Karpas-422 (cell line): ENCODE measurements around the gene TMSB10. TPM values are rescaled to one million over a fixed set of nuclear protein-coding genes. Genes with fewer than 3 reads are reported as not detected.

Source experiments
- DNase-seq: peaks from one replicate; pipeline ENCODE4 v3.0.0-alpha.2; 2015
- H2AFZ ChIP-seq: fragments of 200-600 bp; sonication (generic); 2 replicates; pipeline ENCODE4 v1.6.1; 2014; ENCODE audit warnings: antibody characterized with exemption, low read length, mixed read lengths
- H3K27ac ChIP-seq: fragments of 200-600 bp; sonication (generic); 2 replicates; pipeline ENCODE4 v1.5.1; 2014; ENCODE audit warnings: mild to moderate bottlenecking, low read length, moderate library complexity
- H3K27me3 ChIP-seq: fragments of 200-600 bp; sonication (generic); 2 replicates; pipeline ENCODE4 v1.6.1; 2014; ENCODE audit warnings: low read length, mixed read lengths
- H3K36me3 ChIP-seq: fragments of 200-600 bp; sonication (generic); 2 replicates; pipeline ENCODE4 v1.6.1; 2014; ENCODE audit warnings: low read length, mixed read lengths; ENCODE audit not compliant: insufficient read depth
- H3K4me1 ChIP-seq: fragments of 200-600 bp; sonication (generic); 2 replicates; pipeline ENCODE4 v1.6.1; 2014; ENCODE audit warnings: mild to moderate bottlenecking, low read length, mixed read lengths
- H3K4me2 ChIP-seq: fragments of 200-600 bp; sonication (generic); 2 replicates; pipeline ENCODE4 v1.6.1; 2014; ENCODE audit warnings: low read length, low read depth, mild to moderate bottlenecking; ENCODE audit not compliant: poor library complexity, severe bottlenecking
- H3K4me3 ChIP-seq: fragments of 200-600 bp; sonication (generic); 2 replicates; pipeline ENCODE4 v1.5.1; 2014; ENCODE audit warnings: mild to moderate bottlenecking, antibody characterized with exemption, low read length, mixed read lengths
- H3K79me2 ChIP-seq: fragments of 200-600 bp; sonication (generic); 2 replicates; pipeline ENCODE4 v1.6.1; 2014; ENCODE audit warnings: mild to moderate bottlenecking, low read length, mixed read lengths
- H3K9ac ChIP-seq: fragments of 200-600 bp; sonication (generic); 2 replicates; pipeline ENCODE4 v1.6.0; 2014; ENCODE audit warnings: low read length
- H3K9me2 ChIP-seq: fragments of 200-600 bp; sonication (generic), shearing (Covaris generic); replicated peaks from 2 replicates; pipeline ENCODE4 v1.6.0; 2014; ENCODE audit warnings: mild to moderate bottlenecking, low read length, moderate library complexity; ENCODE audit not compliant: insufficient read depth
- H3K9me3 ChIP-seq: fragments of 300-700, 200-600 bp; sonication (generic); 2 replicates; pipeline ENCODE4 v1.6.1; 2014; ENCODE audit warnings: low read length, mixed read lengths
- H4K20me1 ChIP-seq: fragments of 200-600 bp; sonication (generic); 2 replicates; pipeline ENCODE4 v1.6.1; 2014; ENCODE audit warnings: mild to moderate bottlenecking, antibody characterized with exemption, low read length, low read depth; ENCODE audit not compliant: insufficient read depth
- total RNA-seq: library from RNA; depleted of rRNA; stranded (reverse); fragments of >200 nt; shearing (Covaris generic); gene quantifications from 2 replicates; pipeline ENCODE4 v1.2.3, GENCODE V29; 2014; ENCODE audit warnings: low replicate concordance; rRNA removed

The TMSB10 gene
- total RNA-seq, result 1,287 and 3,084 TPM in 2 replicates

DNA sequence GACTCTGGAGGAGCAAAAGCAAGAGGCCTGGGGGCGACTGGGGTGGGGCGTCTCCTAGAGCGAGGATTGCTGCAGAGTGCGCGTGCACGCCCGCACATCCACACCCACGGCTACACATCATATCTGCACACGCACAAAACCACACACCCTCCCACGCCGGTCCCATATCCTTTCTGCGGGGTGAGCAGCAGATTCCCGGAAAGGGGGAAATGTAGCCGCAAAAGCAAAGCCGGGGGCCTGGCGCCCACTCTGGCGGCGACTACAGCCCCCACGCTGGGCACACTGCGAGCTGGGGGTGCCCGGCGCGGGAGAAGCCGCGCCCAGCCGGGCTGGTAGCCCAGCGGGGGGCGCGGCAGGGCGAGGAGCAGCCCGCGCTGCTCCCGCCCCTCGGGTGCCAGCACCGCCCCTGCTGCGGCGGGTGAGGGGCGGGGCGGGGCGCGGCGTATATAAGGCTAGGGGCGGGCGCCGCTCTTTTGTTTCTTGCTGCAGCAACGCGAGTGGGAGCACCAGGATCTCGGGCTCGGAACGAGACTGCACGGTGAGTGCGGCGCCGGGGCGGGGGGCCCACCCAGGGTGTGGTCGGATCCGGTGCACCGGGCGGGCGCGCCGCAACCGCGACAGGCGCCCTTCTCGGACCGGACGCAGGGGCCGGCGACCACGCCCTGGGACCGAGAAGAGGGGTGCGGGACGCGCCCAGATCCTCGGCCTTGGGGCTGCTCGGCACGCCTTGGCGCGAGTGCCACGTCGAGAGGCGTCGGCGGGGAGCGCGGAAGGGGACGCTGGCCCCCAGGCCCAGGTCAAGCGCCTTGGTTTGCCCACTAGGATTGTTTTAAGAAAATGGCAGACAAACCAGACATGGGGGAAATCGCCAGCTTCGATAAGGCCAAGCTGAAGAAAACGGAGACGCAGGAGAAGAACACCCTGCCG lies at the start of gene TMSB10:
TSS of gene TMSB10 (plus strand) at position 476 of the 927 bp plus-strand sequence.
- no peaks in the 10 kb centered on the region for H3K9me2 ChIP-seq
- H2AFZ ChIP-seq, result peak within 1 kb of the TSS; percentile 97
- DNase-seq, result peak; percentile 95
- H3K27ac ChIP-seq, result no peak within 1 kb of the TSS
- H3K27me3 ChIP-seq, result no peaks in the 10 kb centered on the region
- H4K20me1 ChIP-seq, result no peaks in the 10 kb centered on the region
- H3K36me3 ChIP-seq, result no peaks in the 10 kb centered on the region
- peak within 1 kb of the TSS; percentile 94 for H3K4me2 ChIP-seq
- no peaks in the 10 kb centered on the region for H3K9me3 ChIP-seq
- H3K79me2 ChIP-seq, result peaks cover 8% of the 10 kb centered on the region; the same call in 1 of the 2 replicates
- H3K4me1 ChIP-seq, result peaks cover 21% of the 10 kb centered on the region
- H3K9ac ChIP-seq, result peak within 1 kb of the TSS; percentile 82
- H3K4me3 ChIP-seq, result peak within 1 kb of the TSS; percentile 87

DNA sequence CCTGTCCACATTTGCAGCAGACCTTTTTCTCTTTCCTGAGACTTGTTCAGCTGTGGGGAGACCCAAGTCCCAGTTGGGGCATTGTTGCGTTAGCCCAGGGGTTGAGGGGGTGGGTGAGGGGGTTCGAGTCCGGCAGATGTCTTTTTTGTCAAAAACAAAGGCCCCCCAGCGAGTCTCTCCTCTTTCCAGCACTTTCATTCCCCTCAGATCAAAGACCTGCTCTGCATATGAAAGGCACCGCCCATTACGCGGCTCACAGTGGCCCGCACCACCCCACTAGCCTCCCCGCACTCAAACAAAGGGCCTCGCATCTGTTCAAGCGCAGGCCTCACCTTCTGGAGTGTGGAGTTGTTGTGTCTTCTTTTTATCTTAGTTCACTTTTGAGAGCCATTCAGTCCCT lies 49.7 kb upstream of the TMSB10 start:
- Histone ChIP-seq H3K9ac (no peak overlapping the region), H4K20me1 (no peaks in the 10 kb centered on the region), H3K27me3 (no peaks in the 10 kb centered on the region), H3K27ac (no peak overlapping the region), H2AFZ (no peak overlapping the region), H3K79me2 (no peaks in the 10 kb centered on the region), H3K9me3 (peaks cover 4% of the 10 kb centered on the region; the same call in 1 of the 2 replicates), H3K4me3 (no peak overlapping the region), H3K4me1 (peaks cover 9% of the 10 kb centered on the region), H3K4me2 (no peak overlapping the region), H3K36me3 (no peaks in the 10 kb centered on the region), H3K9me2 (no peaks in the 10 kb centered on the region)
- no peak for DNase-seq

DNA sequence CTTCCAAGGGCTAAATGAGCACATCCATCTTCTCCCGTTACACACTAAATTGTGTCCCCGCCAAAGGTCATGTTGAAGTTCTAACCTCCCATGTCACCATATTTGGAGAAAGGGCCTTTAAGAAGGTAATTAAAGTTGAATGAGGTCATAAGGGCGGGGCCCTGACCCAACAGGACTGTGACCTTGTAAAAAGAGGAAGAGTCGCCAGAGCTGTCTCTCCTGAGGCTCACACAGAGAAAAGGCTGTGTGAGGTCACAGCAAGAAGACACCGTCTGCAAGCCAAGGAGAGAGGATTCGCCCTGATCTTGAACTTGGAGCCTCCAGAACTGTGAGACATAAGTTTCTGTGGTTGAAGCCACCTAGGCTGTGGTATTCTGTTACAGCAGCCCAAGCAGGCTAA lies 48.7 kb upstream of the TMSB10 start:
- H3K9me3 ChIP-seq, result peaks cover 4% of the 10 kb centered on the region; the same call in 1 of the 2 replicates
- no peak overlapping the region for H2AFZ ChIP-seq
- no peak overlapping the region for H3K27ac ChIP-seq
- no peaks in the 10 kb centered on the region for H3K36me3 ChIP-seq
- H3K4me3 ChIP-seq, result no peak overlapping the region
- H4K20me1 ChIP-seq, result no peaks in the 10 kb centered on the region
- peak; percentile 82 for DNase-seq
- H3K27me3 ChIP-seq, result no peaks in the 10 kb centered on the region
- no peaks in the 10 kb centered on the region for H3K9me2 ChIP-seq
- H3K4me1 ChIP-seq, result peaks cover 9% of the 10 kb centered on the region
- H3K4me2 ChIP-seq, result no peak overlapping the region
- no peak overlapping the region for H3K9ac ChIP-seq
- no peaks in the 10 kb centered on the region for H3K79me2 ChIP-seq

DNA sequence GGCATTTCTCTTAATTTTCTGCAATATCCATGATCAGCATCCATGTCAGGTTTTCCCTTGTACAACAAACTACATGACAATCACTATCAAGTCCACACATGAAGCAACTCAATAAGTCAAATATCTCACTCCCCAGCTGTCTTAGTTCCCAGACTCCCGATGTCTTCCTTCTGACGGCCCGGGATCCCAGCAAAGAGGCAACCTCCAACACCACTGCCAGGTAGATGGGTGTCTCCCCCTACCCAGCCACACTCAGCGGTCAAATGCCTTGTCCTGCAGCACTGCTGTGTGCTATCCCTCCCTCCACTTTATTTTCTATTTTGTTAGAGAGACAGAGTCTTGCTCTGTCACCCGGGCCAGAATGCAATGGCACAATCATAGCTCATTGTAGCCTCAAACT lies 47.9 kb upstream of the TMSB10 start:
- no peak for DNase-seq
- no peaks in the 10 kb centered on the region for H3K27me3 ChIP-seq
- H3K9ac ChIP-seq, result no peak overlapping the region
- no peak overlapping the region for H3K27ac ChIP-seq
- no peak overlapping the region for H3K4me3 ChIP-seq
- peaks cover 9% of the 10 kb centered on the region for H3K4me1 ChIP-seq
- H2AFZ ChIP-seq, result no peak overlapping the region
- peaks cover 4% of the 10 kb centered on the region; the same call in 1 of the 2 replicates for H3K9me3 ChIP-seq
- no peaks in the 10 kb centered on the region for H3K79me2 ChIP-seq
- H3K4me2 ChIP-seq, result no peak overlapping the region
- H4K20me1 ChIP-seq, result no peaks in the 10 kb centered on the region
- H3K36me3 ChIP-seq, result no peaks in the 10 kb centered on the region
- no peaks in the 10 kb centered on the region for H3K9me2 ChIP-seq

DNA sequence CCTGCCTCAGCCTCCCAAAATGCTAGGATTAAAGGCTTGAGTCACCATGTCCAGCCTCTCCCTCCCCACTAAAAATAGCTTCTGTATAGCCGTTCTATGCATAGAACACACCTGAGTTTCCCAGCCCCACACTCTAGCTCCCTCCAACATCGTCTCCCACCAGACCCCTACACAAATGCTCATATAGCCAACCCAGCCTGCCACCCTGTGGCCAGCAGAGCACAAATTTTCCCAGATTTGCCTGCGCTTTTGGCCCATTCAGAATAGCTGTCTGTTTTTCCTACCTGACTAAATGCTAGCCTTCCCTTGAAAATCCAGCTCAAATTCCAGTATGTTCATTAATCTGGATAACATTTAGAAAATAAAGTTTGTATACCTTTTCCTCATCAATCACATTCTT lies 47.3 kb upstream of the TMSB10 start:
- Histone ChIP-seq H3K4me1 (peaks cover 9% of the 10 kb centered on the region), H3K36me3 (no peaks in the 10 kb centered on the region), H2AFZ (no peak overlapping the region), H3K9ac (no peak overlapping the region), H3K4me2 (no peak overlapping the region), H3K9me3 (no peaks in the 10 kb centered on the region), H3K27me3 (no peaks in the 10 kb centered on the region), H3K4me3 (no peak overlapping the region), H3K9me2 (no peaks in the 10 kb centered on the region), H3K79me2 (no peaks in the 10 kb centered on the region), H4K20me1 (no peaks in the 10 kb centered on the region), H3K27ac (no peak overlapping the region)
- DNase-seq, result peak; percentile 69

DNA sequence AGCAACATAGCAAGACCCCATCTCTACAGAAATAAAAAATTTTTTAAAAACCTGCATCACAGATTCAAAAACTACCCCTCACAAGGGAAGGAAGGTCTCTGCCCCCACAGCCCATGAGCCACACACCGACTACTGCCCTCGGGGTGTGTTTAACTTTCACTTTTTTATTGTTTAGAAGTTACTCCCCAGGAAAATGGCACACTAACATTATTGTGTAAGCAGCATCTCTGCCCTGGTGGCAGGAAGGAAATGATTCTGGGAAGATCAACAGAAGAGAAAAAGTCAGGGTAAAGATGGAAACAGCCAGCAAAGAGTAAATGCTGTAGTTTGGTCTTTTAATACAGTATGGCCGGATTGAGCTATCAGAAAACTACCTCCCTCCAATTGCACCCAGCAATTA lies 46.5 kb upstream of the TMSB10 start:
- Histone ChIP-seq H4K20me1 (no peaks in the 10 kb centered on the region), H3K9me3 (no peaks in the 10 kb centered on the region), H3K4me1 (peaks cover 9% of the 10 kb centered on the region), H3K9me2 (no peaks in the 10 kb centered on the region), H3K4me3 (no peak overlapping the region), H3K79me2 (no peaks in the 10 kb centered on the region), H3K4me2 (no peak overlapping the region), H2AFZ (no peak overlapping the region), H3K27me3 (no peaks in the 10 kb centered on the region), H3K9ac (no peak overlapping the region), H3K27ac (no peak overlapping the region), H3K36me3 (no peaks in the 10 kb centered on the region)
- DNase-seq, result no peak

DNA sequence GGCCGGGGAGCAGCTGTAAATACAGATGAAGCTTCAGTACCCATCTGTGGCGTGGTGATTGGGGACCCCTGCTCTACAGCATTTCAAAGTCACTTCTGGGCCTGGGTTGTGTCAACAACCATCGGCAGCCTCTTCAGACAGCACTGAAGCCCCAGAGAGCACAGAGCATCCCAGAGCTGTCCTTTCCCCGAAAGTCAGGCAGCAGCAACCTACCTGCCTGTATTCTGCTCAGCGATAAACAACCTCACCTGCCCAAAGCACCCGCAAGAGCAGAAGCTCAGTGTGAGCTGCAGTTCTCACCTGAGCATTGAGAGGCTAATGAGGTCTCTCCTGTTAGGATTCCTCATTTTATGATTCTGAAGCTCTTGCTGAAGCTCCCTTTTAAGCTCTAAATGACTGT lies 43.9 kb upstream of the TMSB10 start:
- Histone ChIP-seq H3K27ac (no peak overlapping the region), H3K79me2 (no peaks in the 10 kb centered on the region), H3K4me1 (peaks cover 8% of the 10 kb centered on the region), H3K27me3 (no peaks in the 10 kb centered on the region), H3K9ac (no peak overlapping the region), H3K4me2 (no peak overlapping the region), H4K20me1 (no peaks in the 10 kb centered on the region), H3K9me3 (no peaks in the 10 kb centered on the region), H3K4me3 (no peak overlapping the region), H3K36me3 (no peaks in the 10 kb centered on the region), H3K9me2 (no peaks in the 10 kb centered on the region), H2AFZ (no peak overlapping the region)
- no peak for DNase-seq

DNA sequence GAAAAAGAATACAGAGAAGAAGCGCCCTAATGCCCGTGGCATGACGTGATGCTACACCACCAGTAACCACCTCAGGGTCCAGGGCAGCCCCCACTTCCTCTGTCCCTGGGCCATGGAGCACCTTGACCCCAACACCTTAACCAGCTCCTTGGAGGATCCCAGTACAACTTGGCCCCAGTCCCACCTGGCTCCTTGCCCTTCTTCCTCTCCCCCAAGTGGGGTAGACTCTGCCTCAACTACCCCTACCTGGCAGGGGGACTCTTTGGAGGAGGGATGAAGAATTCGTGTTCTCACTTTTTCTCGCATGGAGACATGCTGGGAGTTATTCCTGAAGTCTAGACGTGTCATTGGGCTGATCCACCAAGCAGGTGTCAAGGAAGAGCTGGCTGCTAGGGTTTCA lies 43.5 kb upstream of the TMSB10 start:
- peaks cover 4% of the 10 kb centered on the region for H3K4me1 ChIP-seq
- H3K9me3 ChIP-seq, result no peaks in the 10 kb centered on the region
- no peaks in the 10 kb centered on the region for H3K79me2 ChIP-seq
- no peak overlapping the region for H2AFZ ChIP-seq
- DNase-seq, result no peak
- no peak overlapping the region for H3K4me3 ChIP-seq
- no peak overlapping the region for H3K9ac ChIP-seq
- H3K4me2 ChIP-seq, result no peak overlapping the region
- H3K27ac ChIP-seq, result no peak overlapping the region
- no peaks in the 10 kb centered on the region for H4K20me1 ChIP-seq
- no peaks in the 10 kb centered on the region for H3K27me3 ChIP-seq
- H3K9me2 ChIP-seq, result no peaks in the 10 kb centered on the region
- H3K36me3 ChIP-seq, result no peaks in the 10 kb centered on the region
